Measurements from ENCODE around the gene TEX2.

TEX2 gene

DNA sequence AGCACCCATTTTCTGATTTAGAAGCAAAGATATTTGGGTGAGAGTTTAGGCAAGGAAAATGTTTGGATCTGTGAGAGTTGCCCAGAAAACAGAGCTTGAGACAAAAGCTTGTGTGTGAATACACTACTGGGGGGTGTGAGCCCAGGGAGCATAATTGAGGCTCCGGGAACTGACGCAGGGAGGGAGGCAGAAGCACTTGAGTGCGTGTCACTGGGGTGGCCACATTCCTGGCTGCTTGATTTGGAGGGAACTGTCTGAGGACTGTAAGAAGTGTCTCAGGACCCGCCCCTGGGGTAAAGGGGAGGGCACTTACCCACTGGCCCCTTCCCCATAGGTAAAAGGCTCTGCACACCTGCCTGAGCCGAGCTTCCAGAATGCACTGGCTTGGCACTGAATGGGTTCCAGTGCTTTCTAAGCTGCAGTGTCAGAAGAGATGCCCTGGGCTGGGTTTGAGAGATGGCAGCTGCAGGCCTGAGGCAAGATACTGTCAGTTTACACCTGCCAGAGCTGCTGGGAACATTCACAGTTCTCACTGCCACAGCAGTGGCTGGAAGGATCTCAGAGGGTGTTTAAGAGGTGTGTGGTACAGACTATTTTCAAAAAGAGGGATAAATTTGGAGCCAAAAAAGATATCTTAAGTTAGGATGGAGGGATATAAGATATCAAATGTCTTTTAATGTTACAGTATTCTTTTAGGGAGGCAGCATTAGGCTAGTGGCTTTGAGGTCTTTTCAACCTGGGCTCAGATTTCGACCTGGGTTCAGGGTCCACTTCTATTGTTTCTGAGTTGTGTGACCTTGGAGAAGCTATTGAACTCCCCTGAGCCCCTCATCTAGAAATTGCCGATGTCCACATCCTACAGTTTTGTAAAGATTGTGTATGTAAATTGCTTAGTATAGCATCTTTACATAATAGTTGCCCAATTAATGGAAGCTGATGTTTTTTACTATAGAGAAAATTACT, 6.9 kb upstream of the TEX2 start:
- no peak for DNase-seq

GRCh38 chr17:64264891-64265290, 1.8 kb upstream of the TEX2 start:
- DNase-seq = no peak

GRCh38 chr17:64262198-64262999, 661 bp downstream of the TEX2 start:
- DNase-seq = peak; percentile 58

GRCh38 chr17:64261417-64262145, 1.5 kb downstream of the TEX2 start:
- DNase-seq = no peak

- DNase-seq = no peak
These were observed 2.2 kb downstream of the TEX2 start for GRCh38 chr17:64260886-64261285.

DNA sequence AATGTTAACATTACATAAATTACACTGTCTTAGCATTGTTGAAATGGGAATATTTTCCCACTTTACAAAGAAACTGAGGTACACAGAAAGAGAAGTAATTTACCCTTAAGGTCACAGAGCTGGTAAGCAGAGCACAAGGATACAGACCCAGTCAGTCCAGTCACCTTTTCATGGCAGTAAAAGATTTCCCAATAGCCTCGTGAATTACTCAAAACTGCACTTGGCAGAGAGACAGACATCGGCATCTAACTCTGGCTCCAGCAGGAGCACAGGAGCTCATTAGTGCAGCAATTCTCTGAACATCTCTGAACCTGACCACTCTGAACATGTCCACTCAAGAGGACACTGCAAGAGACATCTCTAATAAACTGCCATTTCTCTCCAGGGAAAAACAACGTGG, 3.1 kb downstream of the TEX2 start:
- DNase-seq = no peak

GRCh38 chr17:64259426-64259825, 3.6 kb downstream of the TEX2 start:
- no peak for DNase-seq

- DNase-seq = no peak
These were observed 5.9 kb downstream of the TEX2 start for GRCh38 chr17:64256913-64257807.

GRCh38 chr17:64255764-64256163, 7.3 kb downstream of the TEX2 start:
- DNase-seq = no peak

GRCh38 chr17:64254755-64255154, 8.3 kb downstream of the TEX2 start:
- no peak for DNase-seq

GRCh38 chr17:64253470-64253869, 9.6 kb downstream of the TEX2 start:
- no peak for DNase-seq

DNA sequence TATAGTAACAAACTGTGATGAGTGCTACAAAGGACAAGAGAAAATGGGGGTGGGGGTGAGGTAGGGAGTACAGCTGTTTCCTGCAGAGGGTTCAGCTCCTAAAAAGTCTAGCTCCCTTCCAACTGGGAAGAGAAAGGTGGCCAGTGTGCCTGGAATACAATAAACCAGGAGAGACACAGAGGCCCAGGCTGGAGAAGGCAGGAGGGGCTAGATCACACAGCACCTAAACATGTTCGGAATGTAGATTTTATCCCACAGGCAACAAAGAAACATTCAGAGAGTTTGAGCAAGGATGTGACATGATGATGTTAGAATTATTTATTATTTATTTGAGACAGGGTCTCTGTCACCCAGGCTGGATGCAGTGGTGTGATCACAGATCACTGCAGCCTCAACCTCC, 10.2 kb downstream of the TEX2 start:
- no peak for DNase-seq

DNA sequence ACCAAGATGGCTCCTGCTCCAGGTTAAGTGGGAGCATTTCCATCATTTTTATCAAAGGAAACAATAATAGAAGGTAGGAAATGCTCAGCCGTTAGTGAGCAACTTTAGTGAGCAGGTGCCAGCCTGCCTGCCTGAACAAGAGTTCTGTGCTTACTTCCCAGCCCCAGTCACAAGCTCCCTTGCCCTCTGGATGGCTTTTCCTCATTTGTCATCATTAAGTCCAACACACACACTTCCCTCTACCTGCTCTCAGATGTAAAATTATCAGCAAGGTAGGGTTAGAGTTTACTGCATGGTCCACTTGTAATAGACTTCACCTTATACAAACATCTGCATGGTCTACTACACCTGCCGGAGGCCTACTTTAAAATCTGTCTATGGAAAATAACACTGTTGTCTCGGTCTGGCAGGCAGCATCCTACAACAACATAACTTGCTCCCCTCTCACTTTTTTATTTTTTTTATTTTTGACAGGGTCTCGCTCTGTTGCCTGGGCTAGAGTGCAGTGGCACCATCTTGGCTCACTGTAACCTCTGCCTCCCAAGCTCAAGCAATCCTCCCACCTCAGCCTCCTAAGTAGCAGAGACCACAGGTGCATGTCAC, 12.7 kb downstream of the TEX2 start:
- DNase-seq = no peak

DNA sequence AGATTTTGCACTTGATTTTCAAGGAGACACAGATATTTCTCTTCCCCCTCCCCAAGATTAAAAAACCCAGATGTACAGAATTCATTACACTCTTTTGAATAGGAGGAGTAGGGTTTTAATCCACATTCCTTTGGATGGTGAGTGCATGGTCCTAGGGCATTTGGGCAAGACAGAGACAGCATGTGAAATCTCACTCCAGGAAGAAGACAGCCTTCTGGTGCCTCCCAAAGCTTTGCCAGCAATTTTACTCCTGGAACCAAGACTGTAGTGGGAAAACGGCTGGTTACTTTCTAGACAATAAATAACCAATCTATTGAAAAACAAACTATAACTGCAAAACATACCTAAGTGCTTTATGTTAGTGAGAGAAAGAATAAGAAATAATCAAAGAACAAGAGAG, 15.2 kb downstream of the TEX2 start:
- no peak for DNase-seq

GRCh38 chr17:64245218-64246145, 17.6 kb downstream of the TEX2 start:
- no peak for DNase-seq

DNA sequence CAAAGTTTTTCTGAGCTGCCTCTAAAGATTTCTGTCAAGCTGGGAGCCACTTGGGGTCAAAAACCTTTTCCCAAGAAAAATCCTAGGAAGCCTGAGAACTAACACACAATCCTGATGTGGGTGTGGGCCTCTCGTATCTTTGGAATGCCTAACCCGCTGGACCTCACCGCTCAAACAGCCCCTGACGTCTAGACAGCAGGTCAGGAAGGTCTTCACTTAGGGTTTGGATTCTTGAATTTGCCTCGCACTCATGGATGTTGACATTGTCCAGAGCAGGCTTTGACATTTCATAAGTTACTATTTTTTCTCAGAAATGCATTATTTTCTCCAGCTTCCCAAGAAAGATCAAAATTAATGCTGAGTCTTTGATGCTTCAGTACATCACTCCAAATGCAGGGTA, 18.9 kb downstream of the TEX2 start:
- no peak for DNase-seq

GRCh38 chr17:64243340-64243739, 19.7 kb downstream of the TEX2 start:
- DNase-seq = no peak

- no peak for DNase-seq
These were observed 20.4 kb downstream of the TEX2 start for GRCh38 chr17:64242633-64243032.

GRCh38 chr17:64240741-64241347, 22.2 kb downstream of the TEX2 start:
- no peak for DNase-seq

DNA sequence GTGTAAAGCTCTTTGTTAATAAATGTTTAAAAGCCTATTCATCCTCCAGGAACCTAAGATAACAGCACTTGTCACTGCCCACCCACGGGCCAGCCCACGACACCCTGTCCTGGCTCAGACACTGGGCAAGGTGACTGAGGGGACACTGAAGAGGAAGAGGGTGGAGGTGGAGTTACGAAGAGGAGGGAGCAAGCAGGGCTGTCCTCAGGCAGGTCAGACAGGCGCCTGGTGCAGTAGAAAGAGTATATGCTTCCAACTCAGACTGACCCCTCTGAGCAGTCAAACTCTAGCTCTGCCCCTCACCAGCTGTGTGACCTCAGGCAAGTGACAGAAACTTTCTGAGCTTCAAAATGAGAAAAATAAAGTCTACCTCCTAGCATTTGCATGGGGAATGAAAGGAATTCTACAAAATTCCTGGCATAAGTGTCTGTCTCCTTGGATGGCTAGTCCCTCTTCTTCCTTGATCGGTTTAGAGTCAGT, 22.8 kb downstream of the TEX2 start:
- DNase-seq = no peak
